Bronchial smooth muscle cell (primary cell): Measurements from ENCODE around the gene NDUFV3. TPM values are rescaled to one million over a fixed set of nuclear protein-coding genes. Genes with fewer than 3 reads are reported as not detected.

ENCODE experiments used
- total RNA-seq: library from RNA; depleted of rRNA; stranded (reverse); fragments of >200 nt; gene quantifications from 2 replicates; pipeline ENCODE4 v1.2.1, GENCODE V29; 2014

Gene NDUFV3
- 27.9 and 36.3 TPM in 2 replicates for total RNA-seq

DNA sequence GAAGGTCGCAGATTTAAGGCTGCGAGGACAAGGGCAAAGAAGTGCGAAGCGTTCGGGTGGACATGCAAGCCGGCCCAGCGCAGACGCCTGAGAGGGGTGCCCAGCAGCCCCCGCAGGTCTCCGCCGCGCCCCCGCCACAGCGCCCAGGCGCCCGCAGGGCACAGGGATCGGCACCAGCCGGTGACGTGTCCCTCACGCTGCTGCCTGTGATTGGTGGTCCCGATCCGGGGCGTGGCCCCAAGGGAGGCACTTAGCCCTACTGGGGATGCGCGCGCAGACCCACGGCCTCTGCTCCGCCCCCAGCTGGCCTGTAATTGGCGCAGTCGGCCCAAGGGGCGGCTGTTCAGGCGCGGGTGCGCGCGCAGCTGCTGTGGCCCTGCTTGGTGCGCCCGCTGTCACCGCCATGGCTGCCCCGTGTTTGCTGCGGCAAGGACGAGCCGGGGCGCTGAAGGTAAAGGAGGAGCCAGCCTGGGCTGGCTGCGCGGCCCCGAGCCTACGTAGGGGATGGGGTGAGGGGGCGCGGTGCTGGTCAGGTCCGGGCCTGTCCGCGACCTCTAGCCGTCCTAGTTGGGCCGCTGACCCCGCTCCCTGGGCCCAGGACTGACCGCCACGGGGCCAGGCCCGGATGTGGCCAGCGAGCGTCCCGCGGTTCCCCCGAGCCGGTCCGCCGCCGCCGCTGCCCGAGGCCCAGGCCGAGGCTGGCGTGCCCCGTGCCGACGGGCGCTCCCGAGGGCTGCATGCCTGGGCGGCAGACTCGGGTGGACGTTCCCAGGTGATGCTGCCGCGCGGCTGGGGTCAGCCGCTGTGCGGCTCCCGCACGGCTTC lies at the start of gene NDUFV3:
Gene NDUFV3 (plus strand): TSS at position 379 of the 825 bp plus-strand sequence. CDS start 25 bp downstream, at position 404.

DNA sequence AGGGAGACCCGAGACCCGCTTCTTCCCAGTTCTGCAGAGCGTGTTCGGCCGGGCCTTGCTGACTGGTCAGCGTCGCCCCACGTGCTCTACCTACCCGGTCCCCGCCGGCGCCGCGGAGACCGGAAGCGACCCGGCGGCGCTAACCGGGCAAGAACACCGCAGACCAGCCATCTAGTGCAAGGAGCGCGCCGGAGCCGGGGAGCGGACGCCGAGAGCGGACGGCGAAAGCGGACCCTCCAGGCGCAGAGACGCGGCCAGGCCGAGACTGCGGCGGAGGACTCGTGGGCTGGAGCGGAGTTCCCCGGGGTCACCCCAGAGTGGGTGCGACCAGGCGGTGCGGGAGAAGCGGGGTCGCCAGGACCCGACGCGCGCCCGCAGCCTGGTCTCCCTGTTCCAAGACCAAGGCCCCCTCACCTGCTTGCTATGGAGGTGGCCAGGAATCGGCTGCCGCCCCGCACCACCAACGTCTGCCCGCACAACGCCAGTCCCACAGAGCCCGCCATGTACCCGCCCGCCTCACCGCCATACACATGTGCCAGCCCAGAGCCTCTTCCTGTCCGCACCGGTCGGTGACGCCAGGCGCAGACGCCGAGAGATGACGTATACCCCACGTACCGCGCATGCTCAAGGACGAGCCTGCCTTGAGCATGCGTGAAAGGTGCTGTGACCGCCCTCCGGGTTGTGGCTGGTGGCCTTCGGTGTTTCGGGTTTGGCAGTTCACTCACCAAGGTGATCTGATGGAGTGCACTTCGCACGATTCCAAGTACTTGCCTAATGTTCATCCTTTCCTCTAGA lies 13.9 kb upstream of the NDUFV3 start, which contains the start of gene WDR4:
Gene WDR4 (minus strand): TSS at position 547 of the 795 bp plus-strand sequence. CDS start 44 bp downstream, at position 503.

DNA sequence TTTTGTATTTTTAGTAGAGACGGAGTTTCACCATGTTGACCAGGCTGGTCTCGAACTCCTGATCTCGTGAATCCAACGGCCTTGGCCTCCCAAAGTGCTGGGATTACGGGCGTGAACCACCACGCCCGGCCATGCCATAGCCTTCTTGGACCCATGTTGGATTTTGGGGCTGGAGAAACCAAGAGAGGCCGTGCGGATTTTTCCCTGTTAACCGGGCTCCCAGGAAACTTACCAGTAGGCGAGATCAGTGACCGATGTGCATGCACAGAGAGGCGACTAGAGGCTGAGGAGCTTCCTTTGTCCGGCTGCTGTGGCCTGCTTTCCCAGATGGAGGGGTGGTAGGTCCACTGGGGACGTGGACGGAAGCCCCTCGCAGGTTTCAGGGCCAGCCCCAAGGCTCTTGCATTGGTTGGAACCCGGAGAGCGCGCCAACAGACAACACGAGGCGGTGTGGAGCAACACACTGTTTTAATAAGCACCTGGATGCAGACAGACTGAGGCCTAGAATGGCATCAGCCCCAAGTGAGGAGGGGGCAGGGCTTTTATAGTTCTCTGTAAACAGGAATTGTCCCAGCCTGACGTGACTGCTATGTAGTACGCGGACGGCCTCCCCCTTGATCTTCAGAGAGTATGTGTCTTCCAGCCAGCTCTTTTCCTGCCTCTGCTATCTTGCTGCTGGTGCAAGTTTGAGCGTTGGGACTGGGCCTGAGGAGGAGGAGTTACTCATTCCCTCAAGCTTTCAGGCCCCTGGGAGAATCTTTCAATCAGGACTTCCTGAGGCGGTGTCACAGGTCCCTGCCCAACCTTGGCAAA lies 32.2 kb downstream of the NDUFV3 start, which contains the start of gene ERVH48-1:
Gene ERVH48-1 (minus strand): TSS at position 517 of the 813 bp plus-strand sequence. CDS start 6,624 bp downstream, outside the sequence.

Other genes with a start within 250 kb of the NDUFV3 start
- gene PDE9A, start 239.7 kb upstream of the NDUFV3 start, total RNA-seq, result 0.16 TPM in 1 of 2 replicates, not detected in the other
- 6.8 and 8.8 TPM in 2 replicates for gene WDR4, start 13.8 kb upstream of the NDUFV3 start, total RNA-seq
- not detected in 2 replicates for gene ERVH48-1, start 32.3 kb downstream of the NDUFV3 start, total RNA-seq
- 10.4 and 15.0 TPM in 2 replicates for gene PKNOX1, start 81.3 kb downstream of the NDUFV3 start, total RNA-seq
- 33.1 and 57.7 TPM in 2 replicates for gene CBS, start 182.5 kb downstream of the NDUFV3 start, total RNA-seq
- gene U2AF1, start 214.3 kb downstream of the NDUFV3 start, total RNA-seq, result 9.5 and 15.1 TPM in 2 replicates